ENCODE results near the gene BCR.
"Not testable (repeated sequence)": the region's sequence is repeated elsewhere in the genome, so short reads cannot be mapped to it uniquely, and the experiment has no call there.

BCR gene

GRCh38 chr22:23300476-23300875 lies 120.2 kb downstream of the BCR start:
- DNase-seq: no peak

- DNase-seq: no peak
Observed at GRCh38 chr22:23301591-23301990, 121.3 kb downstream of the BCR start.

GRCh38 chr22:23302171-23303002 lies 122.1 kb downstream of the BCR start:
- no peak for DNase-seq

- DNase-seq: no peak
Observed at GRCh38 chr22:23305321-23305910, 125.1 kb downstream of the BCR start.

DNA sequence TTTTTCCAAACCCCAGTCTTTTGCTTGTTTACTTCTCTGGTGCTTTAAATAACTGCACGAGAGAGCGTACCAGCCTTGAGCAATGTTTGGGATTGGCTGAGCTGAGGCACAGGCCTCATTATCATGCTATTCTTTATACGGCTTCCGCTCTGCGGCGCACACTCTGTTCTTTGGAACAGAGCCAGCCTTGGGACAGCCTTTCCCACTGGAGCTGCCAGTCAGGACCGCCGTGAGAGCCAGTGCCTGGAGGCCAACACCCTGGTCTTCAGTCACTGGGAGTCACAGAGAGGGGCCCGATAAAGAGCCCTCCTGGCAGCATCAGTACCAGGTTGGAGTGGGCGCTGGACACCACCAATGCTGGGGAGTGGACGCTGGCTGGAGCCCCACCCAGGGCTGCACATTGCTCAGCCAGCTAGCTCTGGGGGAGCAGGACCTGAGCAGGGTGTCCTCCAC lies 125.6 kb downstream of the BCR start:
- no peak for DNase-seq

DNA sequence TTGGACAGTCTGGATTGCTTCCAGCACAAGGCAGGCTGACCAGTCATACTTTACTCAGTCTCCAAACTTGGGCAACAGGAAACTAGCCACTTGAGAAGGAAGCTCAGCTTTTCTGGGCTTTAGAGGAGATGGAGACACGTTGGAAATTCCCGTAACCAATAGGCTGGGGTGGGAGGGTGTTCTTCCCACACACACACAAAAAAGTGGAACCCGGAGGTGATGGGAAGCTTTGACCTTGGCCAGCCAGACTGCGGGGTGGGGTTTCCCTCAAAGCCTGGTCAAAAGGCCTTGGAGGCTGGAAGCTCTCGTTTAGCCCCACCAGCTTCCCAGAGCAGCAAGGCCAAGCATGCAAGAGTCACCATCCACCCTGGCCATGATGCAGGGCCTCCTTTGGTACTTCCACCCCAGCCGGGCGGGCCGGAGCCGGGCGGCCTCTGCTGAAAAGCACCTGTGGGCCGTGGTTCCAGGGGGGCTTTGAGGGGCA lies 126.2 kb downstream of the BCR start:
- no peak for DNase-seq

DNA sequence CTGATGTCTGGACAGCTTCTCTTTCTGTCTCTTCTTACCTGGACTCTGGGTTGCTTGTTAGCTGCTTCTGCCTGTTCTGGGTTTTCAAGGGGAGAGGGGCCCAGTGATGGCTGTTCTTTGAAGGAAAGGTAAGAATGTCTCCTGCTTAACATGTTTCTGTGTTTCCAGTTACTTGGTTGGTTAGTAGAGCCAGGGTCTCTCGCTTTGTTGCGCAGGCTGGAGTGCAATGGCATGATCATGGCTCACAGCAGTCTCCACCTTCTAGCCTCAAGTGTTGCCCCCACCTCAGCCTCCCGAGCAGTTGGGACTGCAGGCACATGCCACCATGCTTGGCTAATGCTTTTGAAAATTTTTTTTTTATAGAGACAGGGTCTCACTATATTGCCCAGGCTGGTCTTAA lies 126.6 kb downstream of the BCR start:
- DNase-seq: no peak

DNA sequence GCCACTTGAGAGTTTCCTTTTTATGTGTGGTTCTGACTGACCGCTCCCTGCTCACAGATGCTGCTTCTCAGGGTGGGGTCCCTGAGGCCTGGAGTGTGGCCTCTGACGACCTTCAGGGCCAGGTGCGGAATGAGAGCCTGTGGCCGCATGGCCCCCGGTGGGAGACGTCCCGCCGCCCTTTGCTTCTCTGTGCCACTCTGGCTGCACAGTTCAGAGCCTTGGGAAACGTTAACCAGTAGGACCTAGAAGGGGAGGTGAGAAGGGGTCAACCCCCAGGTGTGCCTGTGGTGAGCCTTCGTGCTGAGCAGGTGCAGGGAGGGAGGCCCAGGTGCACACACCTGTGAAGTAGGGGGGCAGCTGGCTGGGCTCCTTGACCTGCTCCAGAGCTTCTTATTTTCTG lies 127.2 kb downstream of the BCR start:
- DNase-seq: not testable (repeated sequence)

GRCh38 chr22:23309261-23309660 lies 129.0 kb downstream of the BCR start:
- not testable (repeated sequence) for DNase-seq

- DNase-seq: not testable (repeated sequence)
Observed at GRCh38 chr22:23310443-23311097, 130.3 kb downstream of the BCR start.

GRCh38 chr22:23311635-23312420 lies 131.5 kb downstream of the BCR start:
- not testable (repeated sequence) for DNase-seq

DNA sequence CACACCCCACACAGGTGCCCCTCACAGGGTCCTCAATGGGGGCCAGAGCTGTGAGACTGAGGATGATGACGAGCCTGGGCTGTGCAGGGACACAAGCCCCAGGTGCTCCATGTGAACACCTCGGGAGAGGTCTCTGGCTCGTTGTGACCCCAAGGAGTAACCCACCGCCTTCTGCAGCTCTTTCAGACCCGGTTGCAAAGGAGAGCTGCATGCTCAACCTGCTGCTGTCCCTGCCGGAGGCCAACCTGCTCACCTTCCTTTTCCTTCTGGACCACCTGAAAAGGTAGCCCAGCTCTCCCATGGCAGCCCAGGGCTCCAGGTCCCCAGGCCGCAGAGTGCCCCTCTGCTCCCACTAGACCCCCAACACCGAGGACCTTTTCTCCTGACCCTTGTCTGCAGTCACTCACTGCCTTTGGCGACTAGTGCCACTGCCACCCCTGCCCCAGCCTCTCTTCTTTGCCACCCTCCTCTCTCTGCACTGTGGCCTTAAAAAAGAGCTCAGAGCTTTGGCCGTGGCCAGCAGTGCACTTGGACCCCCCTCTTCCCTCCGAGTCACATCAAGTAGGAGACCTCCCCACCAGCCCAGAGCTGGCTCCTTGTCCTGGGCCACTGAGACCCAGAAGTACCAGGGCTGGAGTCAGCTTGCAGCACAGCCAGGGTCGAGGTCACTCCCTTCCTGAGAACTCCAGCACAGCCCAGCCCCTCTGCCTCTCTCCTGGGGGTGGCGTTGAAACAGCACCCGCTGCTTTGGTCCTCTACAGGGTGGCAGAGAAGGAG lies 133.7 kb downstream of the BCR start:
- DNase-seq: no peak

DNA sequence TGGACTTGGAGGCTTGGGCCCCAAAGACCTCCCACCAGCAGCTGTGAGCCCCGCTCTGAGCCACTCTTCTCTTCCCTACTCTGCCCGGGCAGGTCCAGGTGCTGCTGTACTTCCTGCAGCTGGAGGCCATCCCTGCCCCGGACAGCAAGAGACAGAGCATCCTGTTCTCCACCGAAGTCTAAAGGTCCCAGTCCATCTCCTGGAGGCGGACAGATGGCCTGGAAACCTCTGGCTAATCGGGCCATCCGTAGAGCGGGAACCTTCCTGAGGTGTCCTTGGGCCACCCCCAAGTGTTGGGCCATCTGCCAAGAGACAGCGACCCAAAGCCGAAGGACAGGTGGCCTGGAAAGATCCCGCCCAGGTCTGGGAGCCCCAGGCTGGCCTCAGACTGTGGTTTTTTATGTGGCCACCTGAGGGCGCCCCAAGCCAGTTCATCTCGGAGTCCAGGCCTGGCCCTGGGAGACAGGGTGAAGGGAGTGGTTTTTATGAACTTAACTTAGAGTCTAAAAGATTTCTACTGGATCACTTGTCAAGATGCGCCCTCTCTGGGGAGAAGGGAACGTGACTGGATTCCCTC lies 135.1 kb downstream of the BCR start:
- no peak for DNase-seq

DNA sequence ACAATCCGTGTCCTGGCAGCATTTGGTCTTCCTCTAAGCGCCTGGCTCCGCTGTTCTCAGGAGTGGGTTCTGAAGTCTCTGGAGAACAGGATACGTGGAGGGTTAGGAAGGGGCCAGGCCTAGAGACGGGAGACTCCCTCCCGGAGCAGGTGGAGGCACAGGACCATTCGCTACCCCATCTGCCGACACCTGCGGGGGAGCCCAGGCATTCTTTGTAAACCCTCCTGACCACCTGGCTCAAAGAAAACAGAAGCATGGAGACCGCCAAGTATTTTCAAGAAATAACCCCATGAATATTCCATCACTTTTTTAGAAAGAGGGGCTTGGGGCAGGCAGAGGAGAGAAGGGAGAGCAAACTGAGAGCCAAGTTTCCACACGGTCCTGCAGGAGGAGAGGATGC lies 136.3 kb downstream of the BCR start:
- not testable (repeated sequence) for DNase-seq

DNA sequence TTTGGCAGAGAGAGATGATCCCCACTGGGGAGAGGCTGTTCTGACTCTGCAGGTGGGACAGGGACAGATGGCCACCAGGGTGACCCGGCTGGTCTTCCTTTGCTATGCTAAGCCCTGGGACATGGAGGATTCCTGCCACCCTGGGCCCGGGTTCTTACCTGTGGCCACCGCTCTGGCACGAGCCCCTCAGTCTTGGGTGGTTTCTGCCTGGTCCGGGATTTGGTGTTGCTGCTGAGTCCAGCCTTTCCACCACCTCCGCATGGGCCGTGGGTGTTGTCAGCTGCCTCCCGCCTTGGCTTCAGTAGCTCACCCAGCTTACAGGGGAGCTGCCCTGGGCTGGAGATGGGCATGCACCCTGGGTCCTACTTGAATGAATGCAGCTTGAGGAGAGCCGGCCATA lies 138.0 kb downstream of the BCR start:
- DNase-seq: not testable (repeated sequence)

- DNase-seq: not testable (repeated sequence)
Observed at GRCh38 chr22:23322497-23323080, 142.3 kb downstream of the BCR start.

DNA sequence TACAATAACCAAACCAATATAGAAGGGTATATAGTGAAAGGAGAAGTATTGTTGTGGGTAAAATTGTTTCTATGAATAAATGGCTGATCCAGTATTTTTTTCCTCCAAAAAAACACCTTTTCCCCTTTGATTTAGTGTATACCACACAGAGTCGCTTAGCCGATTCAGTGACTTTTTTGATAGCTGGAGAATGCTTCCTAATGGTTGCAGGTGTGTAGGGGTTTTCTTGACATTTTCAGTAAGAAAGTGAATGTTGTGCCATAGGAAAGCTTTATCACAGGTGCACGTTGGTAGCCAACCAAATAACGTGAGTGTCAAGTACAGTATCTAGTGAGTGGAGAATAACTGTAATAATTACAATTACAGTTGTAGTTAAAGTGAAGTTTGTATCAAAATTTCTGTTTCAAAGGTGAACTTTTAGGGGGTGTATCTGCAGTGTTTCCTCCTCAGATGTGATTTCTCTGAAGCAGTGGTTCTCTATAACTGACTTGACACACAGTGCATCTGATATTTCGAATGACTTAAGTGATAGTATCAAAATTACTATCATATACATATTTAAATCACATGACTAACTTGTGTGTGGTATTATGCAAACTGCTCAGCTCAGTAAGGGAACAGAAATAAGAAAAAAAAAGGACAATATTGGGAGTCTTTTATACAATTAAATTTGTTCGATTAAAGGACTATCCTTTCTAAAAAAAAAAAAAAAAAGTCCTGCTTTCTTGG lies 143.8 kb downstream of the BCR start:
- not testable (repeated sequence) for DNase-seq

DNA sequence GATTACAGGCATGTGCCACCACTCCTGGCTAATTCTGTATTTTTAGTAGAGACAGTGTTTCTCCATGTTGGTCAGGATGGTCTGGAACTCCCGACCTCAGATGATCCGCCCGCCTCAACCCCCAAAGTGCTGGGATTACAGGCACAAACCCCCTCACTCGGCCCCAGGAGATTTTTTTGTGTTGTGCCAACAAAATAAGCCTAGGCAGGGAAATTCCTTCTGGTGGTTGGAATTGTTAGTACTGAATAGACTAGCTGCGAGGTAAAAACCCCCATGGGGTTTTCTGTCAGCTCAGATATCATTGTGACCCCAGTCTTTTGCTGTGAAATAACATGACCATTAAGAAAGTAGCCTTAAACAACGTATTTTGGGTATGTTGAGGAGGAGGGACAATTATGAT lies 144.9 kb downstream of the BCR start:
- no peak for DNase-seq

DNA sequence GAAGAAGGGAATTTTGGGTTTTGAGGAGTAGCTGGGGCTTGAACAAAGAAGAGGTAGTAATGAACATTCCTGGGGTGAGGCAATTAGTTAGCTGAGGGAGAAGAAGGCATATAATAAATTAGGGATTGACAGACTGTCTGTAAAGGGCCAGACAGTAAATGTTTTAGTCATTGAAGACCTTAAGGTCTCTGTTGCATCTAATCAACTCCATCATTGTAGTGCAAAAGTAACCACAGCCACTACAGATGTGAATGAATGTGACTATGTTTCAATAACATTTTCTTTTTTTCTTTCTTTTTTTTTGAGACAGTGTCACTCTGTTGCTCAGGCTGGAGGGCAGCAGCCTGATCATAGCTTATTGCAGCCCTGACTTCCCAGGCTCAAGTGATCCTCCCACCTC lies 153.5 kb downstream of the BCR start:
- DNase-seq: not testable (repeated sequence)

DNA sequence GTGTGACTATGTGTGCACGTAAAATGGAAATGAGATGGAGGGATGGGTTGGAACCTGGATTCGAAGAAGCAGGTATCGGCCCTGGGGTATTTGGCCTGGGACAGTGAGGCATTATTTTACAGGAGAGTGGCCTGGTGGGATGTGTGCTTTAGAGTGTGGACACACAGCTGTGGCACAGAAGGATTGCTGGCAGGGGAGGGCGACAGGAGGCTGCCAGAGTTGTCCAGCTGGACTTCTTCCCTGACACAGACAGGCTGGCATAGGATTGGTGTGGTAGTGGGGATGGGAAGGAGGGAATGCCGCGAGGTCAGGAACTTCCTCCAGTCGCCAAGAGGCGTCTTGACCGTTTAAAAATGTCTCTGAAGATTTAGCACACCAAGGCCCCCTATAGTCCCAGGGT lies 157.4 kb downstream of the BCR start:
- not testable (repeated sequence) for DNase-seq

Data from NCI-H2081 treated with DMSO at 0.1 percent for 48 hours (cell line).